ENCODE data around the gene FBXL16. TPM values are rescaled to one million over a fixed set of nuclear protein-coding genes. Genes with fewer than 3 reads are reported as not detected.
"Not testable (repeated sequence)": the region's sequence is repeated elsewhere in the genome, so short reads cannot be mapped to it uniquely, and the experiment has no call there.

The FBXL16 gene
- total RNA-seq, 2 donors from 2014 or later = 1.3 to 1.7 TPM

- peaks cover 0 to 51% of the 10 kb centered on the region in 2 donors for H3K4me1 ChIP-seq
- H3K36me3 ChIP-seq = no peaks in the 10 kb centered on the region
- TF ChIP-seq CTCF (IDR thresholded peaks at IDR 0.05) = no peak
- DNase-seq (ENCODE audit: low spot score) = no peak
- no peak overlapping the region for H3K27ac ChIP-seq
- H3K4me3 ChIP-seq = peak overlapping the region in 1 of 2 donors; percentile 48
- H3K9me3 ChIP-seq = no peaks in the 10 kb centered on the region
- H3K27me3 ChIP-seq = peaks cover 0 to 14% of the 10 kb centered on the region in 2 donors
Observed at GRCh38 chr16:714079-714478, 8.5 kb upstream of the FBXL16 start.

DNA sequence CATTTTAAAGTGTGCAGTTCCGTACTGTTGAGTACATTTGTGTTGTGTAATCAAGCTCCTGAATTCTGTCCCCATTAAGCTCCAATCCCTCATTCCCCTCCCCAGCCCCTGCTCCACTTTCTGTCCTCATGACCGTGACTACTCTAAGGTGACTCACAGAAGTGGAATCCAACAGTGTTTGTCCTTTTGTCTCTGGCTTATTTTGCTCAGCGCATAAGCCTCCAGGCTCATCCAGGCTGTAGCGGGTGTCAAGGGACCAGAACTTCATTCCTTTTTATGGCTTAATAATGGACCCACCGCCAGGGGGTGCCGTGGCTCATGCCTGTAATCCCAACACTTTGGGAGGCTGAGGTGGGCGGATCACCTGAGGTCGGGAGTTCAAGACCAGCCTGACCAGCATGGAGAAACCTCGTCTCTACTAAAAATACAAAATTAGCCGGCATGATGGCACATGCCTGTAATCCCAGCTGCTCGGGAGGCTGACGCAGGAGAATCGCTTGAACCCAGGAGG lies 7.2 kb upstream of the FBXL16 start:
- DNase-seq (ENCODE audit: low spot score); H3K4me3 ChIP-seq; H3K36me3 ChIP-seq; H3K27ac ChIP-seq; H3K9me3 ChIP-seq: not testable (repeated sequence)
- peaks cover 0 to 46% of the 10 kb centered on the region in 2 donors for H3K4me1 ChIP-seq
- TF ChIP-seq CTCF (IDR thresholded peaks at IDR 0.05) = peak in 1 of 2 donors; percentile 40
- H3K27me3 ChIP-seq = peaks cover 3 to 24% of the 10 kb centered on the region in 2 donors

DNA sequence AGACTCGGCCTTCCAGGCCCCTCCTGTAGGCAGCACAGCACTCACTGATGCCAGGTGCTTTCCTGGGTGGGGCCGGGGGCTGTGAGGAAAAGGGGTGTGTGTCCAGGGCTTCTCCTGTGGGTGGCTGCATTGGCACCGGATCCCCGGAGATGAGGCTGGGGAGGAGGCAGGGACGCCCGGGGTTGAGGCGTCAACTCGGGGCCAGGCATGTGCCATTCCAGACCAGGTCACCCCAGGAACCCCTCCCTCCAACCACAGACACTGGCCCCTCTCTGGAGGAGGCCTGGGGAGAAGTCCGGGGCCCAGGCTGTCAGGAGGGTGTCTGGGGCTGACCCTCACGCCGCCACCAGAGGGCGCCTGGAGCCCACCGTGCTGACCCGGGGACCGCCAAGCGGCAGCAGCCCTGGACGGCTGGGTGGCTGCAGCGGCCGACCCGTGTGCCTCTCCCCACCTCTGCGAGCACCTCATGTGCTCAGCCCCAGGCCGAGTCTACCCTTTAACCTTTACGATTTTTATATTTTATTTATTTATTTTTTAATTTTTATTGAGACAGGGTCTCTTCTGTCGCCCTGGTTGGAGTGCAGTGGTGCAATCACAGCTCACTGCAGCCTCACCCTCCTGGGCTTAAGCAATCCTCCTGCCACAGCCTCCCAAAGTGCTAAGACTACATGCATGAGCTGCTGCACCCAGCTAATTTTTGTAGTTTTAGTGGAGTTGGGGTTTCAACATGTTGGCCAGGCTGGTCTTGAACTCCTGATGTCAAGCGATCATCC lies 6.1 kb upstream of the FBXL16 start:
- H3K9me3 ChIP-seq = no peaks in the 10 kb centered on the region
- H3K4me3 ChIP-seq = no peak overlapping the region
- no peak overlapping the region for H3K27ac ChIP-seq
- peaks cover 0 to 41% of the 10 kb centered on the region in 2 donors for H3K4me1 ChIP-seq
- H3K36me3 ChIP-seq = no peaks in the 10 kb centered on the region
- peak; percentile 74 for DNase-seq (ENCODE audit: low spot score)
- TF ChIP-seq CTCF (IDR thresholded peaks at IDR 0.05) = peak; percentile 72 to 98
- peaks cover 5 to 29% of the 10 kb centered on the region in 2 donors for H3K27me3 ChIP-seq

GRCh38 chr16:711084-711483 lies 5.5 kb upstream of the FBXL16 start:
- Histone ChIP-seq H3K36me3 (no peaks in the 10 kb centered on the region), H3K27ac (no peak overlapping the region), H3K27me3 (peaks cover 11 to 33% of the 10 kb centered on the region in 2 donors), H3K9me3 (no peaks in the 10 kb centered on the region), H3K4me1 (peaks cover 0 to 41% of the 10 kb centered on the region in 2 donors), H3K4me3 (no peak overlapping the region)
- no peak for DNase-seq (ENCODE audit: low spot score)
- no peak for TF ChIP-seq CTCF (IDR thresholded peaks at IDR 0.05)

- Histone ChIP-seq H3K9me3 (no peaks in the 10 kb centered on the region), H3K36me3 (no peaks in the 10 kb centered on the region), H3K27ac (no peak overlapping the region), H3K4me3 (no peak overlapping the region), H3K4me1 (peaks cover 0 to 38% of the 10 kb centered on the region in 2 donors), H3K27me3 (peaks cover 12 to 33% of the 10 kb centered on the region in 2 donors)
- no peak for DNase-seq (ENCODE audit: low spot score)
- TF ChIP-seq CTCF (IDR thresholded peaks at IDR 0.05) = no peak
Observed at GRCh38 chr16:710500-711075, 5.0 kb upstream of the FBXL16 start.

Measured in right atrium auricular region (tissue), 2 donors.